CD4-positive, alpha-beta T cell treated with Interferon gamma for 1 hour (primary cell): ENCODE measurements around the gene ARHGEF4.
"Not testable (repeated sequence)": the region's sequence is repeated elsewhere in the genome, so short reads cannot be mapped to it uniquely, and the experiment has no call there.

Source experiments
- DNase-seq: peaks from one replicate; pipeline ENCODE4 v3.0.0-alpha.2; 2020

ARHGEF4 gene

DNA sequence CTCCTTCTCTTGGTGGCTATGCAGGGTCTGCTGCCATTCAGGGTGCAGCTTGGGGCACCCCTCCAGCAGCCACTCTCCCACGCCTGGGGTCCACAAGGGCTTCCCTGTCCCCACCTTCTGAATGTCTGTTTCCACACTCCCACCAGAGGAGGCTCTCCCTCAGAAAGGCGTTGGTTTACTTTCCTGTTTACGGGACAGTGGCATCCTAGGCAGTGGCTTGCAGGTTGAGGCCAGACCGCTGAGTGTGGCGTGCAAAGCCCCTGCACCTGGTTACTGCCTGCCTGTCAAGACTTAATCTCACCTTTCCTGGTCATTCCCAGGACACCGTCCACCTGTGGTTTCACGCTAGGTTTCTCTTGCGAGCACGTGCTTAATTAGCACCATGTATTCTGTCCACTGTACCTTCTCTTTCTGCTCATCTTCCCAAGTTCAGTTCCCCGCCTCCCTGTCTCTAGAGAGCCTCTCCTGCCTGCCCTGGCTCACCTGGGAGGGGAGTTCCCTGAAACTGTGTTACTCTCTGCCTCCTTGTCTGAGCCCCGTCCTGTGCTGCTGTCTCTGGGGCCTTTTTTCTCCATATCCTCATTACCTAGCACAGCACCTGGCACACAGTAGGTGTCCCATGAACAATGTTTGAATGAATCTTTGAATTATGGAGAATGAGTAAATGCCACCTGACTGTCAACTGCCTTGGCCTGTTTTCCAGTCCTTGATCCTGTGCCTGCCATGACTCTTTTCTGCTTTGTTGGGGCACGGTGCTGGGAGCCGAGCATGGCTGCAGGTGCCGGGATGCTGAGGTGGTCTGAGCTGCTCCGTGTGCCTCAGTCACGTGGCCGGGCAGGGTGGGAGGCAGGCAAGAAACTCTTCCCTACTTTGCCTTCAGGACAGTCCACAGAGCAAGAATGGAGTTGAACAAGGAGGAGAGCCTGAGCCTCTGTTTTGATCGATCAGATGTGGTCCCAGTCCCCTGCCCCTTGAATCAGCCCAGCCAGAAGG is 56.4 kb downstream of the ARHGEF4 start:
- DNase-seq = no peak

DNA sequence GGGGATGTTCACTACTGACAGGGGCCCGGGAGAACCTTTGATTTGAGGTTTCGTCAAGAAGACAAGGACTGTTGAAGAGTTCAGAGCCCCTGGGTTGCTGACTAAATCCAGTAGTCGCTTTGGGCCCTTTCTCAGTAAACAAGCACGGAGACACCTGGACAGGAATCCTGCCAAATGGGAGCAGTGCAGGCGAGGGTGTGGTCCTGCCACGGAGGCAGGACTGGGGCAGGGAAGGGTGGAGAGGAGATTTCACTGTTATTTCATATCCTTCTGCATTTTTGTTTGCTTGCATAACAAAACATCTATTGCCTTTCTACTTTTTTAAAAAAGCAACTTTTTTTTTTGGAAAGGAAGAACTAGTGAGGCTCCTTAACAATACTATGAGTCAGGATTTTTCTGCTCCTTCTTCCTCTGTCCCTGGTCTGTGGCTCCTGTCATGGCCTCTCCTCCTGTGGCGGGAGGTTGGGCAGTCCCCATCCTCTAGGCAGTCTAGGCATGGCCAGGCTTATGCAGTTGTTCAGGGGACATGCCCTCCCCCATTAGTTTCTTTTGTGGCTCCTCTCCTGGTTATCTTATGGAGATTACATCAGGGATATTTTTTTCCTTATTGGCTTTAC is 57.7 kb downstream of the ARHGEF4 start:
- no peak for DNase-seq

DNA sequence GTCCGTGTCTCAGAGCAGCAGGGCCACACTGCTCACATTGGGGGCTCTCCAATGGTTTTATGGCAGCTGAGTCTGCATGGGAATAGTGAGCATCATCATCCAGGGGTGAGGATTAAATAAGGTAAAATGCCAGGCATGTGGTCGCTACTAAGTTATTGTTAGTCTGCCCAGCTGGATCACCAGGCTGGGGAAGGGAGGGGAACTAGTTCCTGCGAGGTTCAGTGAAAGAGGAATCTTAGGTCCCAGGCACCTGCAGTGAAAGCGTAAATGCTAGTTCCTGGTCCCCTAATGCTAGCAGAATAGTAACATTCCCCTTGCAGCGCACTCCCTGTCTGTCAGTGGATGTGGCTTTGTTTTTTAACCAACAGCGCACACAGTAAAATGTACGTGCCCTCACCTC is 60.1 kb downstream of the ARHGEF4 start:
- no peak for DNase-seq

DNA sequence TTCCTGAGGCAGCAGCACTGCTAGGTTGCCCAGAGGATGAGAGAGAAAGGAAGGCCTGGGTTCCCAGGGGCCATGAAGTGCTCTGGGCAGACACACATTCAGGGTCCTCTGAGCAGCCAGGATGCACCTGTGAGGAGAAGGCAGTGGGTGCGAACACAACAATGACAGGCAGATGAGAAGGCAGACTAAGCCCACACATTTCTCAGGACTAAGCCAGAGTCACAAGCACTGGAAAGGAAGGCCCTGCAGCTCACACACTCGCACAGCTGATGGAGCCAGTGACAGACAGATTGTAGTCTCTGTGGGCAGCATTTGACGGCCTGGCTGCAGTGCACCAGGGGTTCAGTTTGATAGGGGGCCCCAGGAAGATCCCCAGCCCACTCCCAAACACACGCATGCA is 61.8 kb downstream of the ARHGEF4 start:
- no peak for DNase-seq

DNA sequence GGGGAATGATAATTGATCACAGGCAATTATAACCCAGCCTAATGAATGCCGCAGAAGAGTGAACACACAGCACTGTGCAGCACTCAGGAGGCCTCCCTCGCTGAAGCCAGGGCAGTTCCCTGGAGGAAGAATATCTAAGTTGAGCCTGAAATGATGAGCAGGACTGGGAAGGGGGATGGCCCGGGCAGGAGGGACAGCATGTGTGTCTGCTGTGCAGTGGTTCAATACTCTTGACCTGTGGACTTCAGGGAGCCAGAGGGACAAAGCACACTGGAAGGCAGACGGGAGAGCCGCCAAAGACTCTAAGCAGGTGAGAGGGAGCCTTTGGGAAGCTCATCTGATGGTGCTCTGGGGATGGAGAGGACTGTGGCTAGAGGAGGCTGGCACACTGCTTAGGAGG is 62.6 kb downstream of the ARHGEF4 start:
- no peak for DNase-seq

DNA sequence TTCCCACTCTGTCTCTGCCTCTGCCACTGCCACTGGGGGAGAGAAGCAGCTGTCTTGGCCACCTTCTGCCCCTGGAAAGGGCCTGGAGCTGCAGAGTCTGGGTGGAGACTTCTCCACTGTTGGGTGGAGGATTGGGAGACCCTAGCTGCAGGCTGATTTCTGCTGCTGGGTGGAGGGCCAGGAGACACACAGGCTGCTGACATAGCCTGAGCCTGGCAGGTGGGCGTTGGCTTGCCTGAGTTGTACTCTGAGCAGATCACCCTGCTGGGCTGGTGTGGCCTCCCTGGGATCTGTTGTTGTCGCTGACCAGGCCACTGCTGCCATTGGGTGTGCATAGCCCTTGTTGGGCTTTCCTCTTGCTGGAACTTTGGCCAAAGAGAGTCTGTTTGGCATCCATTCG is 64.3 kb downstream of the ARHGEF4 start:
- no peak for DNase-seq

DNA sequence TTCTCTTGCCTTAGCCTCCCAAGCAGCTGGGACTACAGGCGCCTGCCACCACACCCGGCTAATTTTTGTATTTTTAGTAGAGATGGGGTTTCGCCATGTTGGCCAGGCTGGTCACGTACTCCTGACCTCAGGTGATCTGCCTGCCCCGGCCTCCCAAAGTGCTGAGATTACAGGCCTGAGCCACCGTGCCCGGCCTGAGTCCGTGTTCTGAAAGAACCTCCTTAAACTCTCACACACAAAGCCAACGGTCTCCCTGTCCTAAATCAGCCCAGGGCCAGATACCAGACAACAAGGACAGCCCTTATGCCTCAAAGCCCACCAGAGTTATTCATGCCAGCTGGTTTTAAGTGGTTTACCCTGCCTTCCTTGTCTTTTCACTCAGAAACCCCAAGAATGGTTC is 64.9 kb downstream of the ARHGEF4 start:
- DNase-seq = not testable (repeated sequence)

DNA sequence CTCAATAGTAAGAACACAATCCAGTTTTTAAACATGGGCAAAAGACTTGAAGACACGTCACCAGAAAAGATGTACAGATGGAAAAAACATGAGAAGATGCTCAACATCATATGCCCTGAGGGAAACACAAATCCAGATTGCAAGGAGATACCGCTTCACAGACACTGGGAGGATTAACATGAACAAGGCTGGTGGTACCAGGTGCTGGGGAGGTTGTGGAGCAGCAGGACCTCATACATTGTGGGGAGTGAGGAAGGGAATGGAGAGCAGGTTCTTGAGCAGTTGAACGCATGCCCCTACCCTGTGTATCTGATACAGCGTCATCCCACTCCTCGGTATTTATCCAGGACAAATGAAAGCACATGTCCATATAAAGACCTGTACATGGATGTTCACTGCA is 72.1 kb downstream of the ARHGEF4 start:
- DNase-seq = no peak

DNA sequence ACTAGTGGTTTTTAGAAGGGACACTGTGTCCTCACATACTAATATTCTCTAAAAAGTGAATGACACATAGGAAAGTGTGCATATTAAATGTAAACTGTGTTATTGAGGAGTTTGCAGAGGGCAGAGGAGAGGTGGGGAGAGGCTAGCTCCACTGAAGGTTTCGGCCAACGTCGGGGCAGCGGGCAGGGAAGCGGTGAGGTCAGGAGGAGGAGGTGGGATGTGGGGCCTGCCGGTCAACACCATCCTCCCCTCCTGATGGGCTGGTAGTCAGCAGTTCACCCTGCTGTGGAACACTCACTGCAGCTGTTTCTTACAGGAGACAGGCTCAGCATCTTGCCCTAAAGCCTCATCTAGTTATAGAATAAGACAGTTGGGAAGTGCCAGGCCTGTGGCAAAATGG is 74.2 kb downstream of the ARHGEF4 start:
- no peak for DNase-seq

DNA sequence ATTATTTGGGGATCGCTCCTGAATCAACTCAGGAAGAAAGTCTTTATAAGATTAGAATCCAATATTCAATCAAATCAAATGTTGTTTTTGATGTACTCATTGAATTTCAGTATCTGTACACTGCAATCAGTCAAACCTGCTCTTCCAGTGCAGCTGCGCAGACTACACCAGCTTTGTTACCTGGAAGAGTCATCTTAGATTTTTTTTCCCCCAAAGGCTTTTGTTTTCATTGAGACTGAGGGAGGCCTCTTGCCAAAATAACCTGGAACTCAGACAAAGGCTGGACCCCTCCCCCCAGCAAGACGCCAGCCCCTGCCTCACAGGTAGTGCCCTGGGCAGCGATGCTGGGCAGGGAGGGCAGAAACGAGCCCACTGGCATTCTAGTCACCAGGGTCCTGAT is 74.8 kb downstream of the ARHGEF4 start:
- DNase-seq = no peak

DNA sequence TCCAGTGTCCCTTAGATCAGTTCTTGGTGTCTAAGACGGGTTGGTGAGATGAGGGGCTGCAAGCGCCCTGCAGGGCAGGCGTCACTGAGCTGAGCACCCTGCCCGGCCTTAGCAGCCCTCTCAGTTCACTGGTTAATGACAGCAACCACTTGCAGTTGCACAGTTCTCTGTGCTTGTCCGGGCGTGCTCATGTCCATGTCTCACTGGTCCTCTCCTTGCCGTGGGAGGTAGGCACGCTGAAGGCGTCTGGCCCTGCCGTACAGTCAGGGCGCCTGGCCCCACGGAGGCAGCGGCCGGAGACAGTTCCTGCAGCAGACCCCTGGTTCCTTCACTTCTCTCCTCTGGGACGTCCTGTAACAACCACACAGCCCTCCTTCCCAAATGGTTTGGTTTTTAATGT is 75.3 kb downstream of the ARHGEF4 start:
- no peak for DNase-seq

DNA sequence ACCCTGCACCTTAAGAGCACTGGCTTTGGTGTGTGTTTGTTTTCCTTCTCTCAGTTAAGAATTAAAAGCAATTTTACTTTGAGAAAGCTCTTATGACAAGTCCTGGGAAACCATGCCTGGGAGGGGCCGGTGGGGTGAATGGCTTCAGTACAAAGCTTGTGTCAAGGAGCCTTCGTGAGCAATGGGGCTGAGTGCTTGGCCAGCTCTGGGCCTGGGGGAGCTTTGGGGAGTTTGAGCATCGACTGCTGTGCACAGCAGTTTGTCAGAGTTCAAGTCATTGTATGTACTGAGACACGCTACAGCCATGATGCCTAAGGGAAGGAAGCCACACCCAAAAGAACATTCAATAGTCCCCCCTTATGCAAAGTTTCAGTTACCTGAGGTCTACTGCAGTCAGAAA is 75.8 kb downstream of the ARHGEF4 start:
- no peak for DNase-seq

DNA sequence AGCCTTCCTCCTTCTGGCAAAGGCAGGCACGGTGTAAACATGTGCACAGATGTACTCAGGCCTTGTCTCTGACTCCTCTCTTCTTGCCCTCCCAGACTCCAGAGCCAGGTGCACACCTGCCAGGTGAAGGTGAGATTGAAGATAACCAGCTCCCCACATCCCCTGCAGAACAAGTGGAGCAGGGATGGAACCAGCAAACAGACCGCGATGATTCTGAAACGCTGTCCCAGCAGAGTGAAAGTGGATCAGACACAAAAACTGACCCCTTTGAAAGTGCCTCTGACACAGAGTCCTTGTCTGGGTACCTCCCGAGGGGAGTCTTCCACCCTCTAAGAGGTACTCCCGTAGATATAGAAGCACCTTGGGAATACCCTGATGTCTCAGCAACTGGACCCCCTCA is 77.2 kb downstream of the ARHGEF4 start:
- DNase-seq = no peak

DNA sequence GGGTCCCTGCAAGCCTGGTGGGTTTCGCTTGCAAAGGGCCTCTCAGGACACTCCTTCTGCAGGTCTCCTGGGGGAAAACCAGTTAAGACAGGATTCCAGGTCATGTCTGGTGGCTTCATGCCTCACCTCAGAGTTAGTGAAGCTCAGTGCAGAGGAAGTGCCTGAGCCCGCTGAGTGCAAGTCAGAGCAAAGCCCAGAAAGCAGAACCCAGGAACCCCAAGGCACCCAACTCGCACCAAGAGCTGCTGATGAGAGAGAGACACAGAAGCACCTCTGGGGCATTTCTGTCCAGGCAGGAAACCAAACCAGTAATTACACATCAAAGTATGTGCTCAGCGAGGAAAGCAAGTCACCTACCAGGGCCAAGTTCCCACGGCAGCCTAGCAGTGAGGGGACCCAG is 78.4 kb downstream of the ARHGEF4 start:
- no peak for DNase-seq

DNA sequence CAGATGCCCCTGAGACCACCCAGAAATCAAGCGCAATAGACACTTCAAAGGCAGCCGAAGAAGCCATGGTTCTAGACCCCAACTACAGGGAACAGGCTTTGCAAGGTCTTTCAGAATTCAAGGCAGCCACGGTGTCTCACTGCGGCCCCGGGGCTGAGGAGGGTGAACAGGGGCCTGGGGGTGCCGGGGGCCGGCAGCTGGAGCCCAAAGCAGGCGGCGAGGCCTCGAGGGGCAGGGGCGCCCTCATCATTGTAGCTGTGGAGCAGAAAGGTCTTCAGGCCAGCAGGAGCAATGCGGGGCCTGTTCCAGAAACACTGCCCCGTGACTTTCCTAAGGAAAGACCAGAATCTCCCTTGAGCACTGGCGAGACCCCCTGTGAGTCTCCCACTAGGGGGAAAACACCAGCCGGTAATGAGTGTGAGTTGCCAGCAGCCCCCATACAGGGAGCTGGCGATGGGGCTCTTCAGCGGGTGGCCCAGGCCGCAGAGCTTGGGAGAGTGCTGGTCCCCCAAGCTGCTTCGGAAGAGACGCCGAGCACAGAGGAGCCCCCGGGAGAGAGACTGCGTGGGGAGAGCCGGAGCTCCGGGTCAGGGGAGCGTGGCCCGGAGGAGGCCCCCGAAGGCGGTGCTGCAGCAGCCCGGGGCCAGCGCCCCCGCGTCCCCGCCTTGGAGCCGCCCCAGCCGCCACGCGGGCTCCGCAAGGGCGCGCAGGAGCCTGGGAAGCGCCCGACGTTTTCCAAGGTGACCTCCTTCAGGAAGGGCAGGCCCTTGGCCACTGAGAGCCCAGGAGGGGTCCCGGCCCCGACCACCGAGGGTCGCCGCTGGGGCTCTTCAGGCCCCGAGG is 79.1 kb downstream of the ARHGEF4 start:
- DNase-seq = no peak

DNA sequence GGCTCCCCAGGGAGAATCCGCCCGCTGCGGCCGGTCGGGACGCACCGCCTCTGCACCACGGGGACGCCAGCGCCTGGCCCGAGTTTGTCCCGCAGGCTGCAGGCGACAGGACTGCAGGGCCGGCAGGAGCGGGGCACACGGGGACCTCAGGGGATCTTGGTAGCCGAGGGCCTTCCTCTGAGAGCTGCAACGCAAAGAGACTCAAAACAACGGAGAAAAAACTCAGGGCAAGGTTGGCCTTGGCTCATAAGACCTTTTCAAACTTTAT is 79.7 kb downstream of the ARHGEF4 start:
- no peak for DNase-seq

DNA sequence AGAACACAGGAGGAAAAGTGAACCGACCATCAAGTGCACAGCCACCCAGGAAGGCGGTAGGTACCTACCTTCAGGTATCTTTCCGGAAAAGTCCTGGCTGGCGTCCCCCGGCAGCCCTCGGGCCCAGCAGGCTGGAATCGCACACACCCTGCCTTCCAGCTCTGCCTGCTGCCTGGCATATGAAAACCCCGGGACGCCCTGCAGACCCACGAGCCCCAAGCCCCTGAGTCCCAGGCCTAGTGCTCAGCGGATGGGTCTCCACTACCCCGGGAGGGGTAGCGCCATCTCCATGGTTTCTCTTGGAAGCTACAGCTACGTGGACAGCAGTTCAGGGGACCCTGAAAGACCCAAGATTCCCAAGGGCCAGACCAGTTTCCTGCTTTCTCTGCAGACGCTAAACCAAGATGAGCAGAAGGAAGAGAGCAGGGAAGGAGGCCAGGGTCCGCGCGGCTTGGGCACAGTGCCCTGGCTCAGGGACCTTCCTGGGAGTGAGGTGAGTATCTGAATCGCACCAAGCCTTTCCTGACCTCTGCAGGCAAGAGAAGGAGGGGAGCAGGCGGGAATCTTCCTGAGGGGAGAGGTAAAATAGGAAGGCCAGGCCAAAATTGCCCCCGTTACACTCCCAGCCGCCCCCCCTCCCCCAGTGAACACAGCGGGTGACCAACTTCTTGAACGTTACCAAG is 80.4 kb downstream of the ARHGEF4 start:
- DNase-seq = no peak

DNA sequence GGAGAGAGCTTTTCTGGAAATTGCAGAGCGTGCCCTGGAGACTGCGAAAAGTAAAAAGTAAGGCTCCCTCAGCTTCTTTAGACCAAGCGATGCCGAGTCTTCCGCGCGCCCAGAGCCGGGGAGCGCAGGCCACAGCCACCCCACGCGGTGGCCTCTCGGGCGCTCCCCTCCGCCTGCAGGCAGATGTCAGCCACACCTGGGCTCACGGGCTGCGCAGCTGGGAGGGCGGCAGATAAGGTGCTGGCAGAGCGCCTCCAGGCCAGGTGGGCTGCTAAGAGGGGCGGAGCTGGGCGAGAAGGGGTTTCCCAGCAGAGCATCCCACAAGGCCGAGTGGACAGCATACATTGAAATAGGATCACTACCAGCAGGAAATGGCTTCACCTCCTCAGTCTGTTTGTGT is 81.7 kb downstream of the ARHGEF4 start:
- DNase-seq = no peak

DNA sequence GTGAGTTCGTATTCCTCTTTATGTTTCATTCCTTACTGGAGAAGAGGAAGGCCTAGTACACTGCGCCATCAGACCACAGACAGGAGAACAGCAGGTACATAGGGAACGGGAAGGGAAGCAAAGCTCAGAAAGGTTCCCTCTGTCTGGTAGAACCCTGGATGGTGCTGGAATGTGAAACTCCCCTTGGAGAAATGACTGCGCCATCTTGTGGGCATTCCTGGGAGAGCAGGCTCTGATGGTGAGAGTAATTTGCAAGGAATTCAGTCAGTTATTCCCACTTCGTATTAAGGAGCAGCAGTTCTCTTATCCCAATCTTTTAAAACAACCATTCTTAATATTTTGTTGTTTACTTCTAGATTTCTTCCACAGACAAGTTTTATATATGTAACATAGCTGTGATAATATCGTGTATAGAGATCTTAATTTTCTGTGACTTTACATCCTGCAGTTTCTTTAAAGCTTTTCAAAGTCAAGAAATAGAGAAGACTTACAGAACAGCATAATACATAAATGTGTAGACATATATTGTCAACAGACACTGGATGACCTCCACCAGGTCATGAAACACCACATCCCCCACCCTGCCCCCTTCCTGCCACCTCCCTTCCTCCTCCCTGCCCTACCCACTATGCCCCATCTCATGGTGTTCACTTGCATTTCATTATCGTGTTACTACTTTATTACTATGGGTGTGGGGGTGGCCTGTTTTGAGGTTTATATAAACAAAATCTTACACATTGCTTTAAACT is 83.9 kb downstream of the ARHGEF4 start:
- no peak for DNase-seq

DNA sequence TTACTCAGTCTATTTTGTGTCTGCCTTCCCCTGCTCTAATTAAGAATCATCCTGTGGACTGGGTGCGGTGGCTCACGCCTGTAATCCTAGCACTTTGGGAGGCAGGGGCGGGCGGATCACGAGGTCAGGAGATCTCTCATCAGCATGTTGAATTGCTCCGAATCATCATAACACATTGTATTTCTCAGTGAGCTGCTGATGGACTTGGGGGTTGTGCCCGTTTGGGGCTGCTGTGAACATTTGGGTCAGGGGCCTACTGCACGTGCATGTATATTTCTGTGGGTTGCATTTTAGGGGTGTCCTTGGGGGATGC is 84.4 kb downstream of the ARHGEF4 start:
- no peak for DNase-seq

DNA sequence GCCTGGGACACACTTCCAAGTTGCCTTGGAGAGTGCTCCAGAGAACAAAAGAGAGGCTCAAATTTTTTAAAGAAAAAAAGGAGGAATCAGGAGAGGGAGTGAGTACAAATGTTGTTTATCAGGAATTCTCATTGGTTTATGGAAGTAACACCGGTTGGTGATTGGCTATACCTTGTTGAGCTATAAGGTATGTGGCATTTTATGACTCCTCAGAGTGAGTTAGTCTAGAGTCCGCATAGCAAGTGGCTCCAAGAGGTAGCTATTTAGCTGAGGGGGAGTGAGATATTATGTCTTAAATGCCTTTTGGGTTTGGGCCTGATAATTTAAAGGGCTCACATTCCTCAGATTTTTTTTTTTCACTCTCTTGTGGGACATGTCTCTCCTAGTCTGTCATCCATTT is 85.7 kb downstream of the ARHGEF4 start:
- DNase-seq = no peak

DNA sequence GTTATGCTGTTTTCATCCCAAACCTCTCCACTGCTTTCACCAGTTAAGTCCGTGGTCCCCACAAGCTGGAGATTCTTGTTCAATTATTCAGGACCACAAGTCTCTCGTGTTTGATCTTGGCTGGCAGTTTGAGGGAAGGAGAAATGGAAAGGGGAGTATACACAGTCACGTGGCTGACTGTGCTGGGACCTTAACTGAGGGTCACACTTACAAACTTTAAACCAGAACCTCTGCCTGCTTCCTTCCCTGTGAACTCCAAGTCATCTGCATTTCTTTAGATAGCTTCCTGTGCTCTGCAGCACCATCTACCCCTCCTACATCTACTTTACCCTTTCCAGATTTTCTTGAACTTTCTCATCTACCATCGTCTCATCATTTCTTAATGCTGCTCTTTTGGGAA is 91.7 kb downstream of the ARHGEF4 start:
- DNase-seq = no peak
